Stomach smooth muscle (tissue), 2 donors: ENCODE measurements around the gene ALOX15B.

Experiments used
- H3K27ac ChIP-seq: one replicate; pipeline ENCODE4 v1.7.0; 2013; ENCODE audit warnings: mild to moderate bottlenecking, low read length, inconsistent platforms
- H3K27me3 ChIP-seq, 2 donors: one replicate each; pipeline ENCODE4 v1.7.0; 2013; ENCODE audit warnings: low read length in 2 of 2; ENCODE audit not compliant: insufficient read depth in 2 of 2, control insufficient read depth in 1 of 2
- H3K36me3 ChIP-seq, 2 donors: one replicate each; pipeline ENCODE4 v1.7.0; 2013; ENCODE audit warnings: low read length in 2 of 2; ENCODE audit not compliant: control insufficient read depth in 2 of 2, insufficient read depth in 2 of 2
- H3K4me1 ChIP-seq: one replicate; pipeline ENCODE4 v1.7.0; 2013; ENCODE audit warnings: low read length; ENCODE audit not compliant: control insufficient read depth, insufficient read depth
- H3K4me3 ChIP-seq, 2 donors: one replicate each; pipeline ENCODE4 v1.7.0; 2013; ENCODE audit warnings: low read length in 2 of 2
- H3K9ac ChIP-seq, 2 donors: one replicate each; pipeline ENCODE4 v1.7.0; 2013; ENCODE audit warnings: low read length in 2 of 2, mild to moderate bottlenecking in 1 of 2
- H3K9me3 ChIP-seq, 2 donors: one replicate each; pipeline ENCODE4 v1.7.0; 2013; ENCODE audit warnings: low read length in 2 of 2; ENCODE audit not compliant: control insufficient read depth in 2 of 2
- donor health status: healthy.
- donor health status: Pancreatic carcinoma.

ALOX15B gene

GRCh38 chr17:8046306-8046928 lies 7.6 kb downstream of the ALOX15B start:
- H3K4me3 ChIP-seq = no peak overlapping the region
- H3K27me3 ChIP-seq = peaks cover 8 to 9% of the 10 kb centered on the region in 2 donors
- no peak overlapping the region for H3K27ac ChIP-seq
- no peaks in the 10 kb centered on the region for H3K36me3 ChIP-seq
- no peaks in the 10 kb centered on the region for H3K9me3 ChIP-seq
- H3K4me1 ChIP-seq = no peaks in the 10 kb centered on the region
- H3K9ac ChIP-seq = no peak overlapping the region

GRCh38 chr17:8046929-8047768 lies 8.3 kb downstream of the ALOX15B start:
- H3K9me3 ChIP-seq = no peaks in the 10 kb centered on the region
- H3K4me1 ChIP-seq = no peaks in the 10 kb centered on the region
- no peak overlapping the region for H3K4me3 ChIP-seq
- no peak overlapping the region for H3K9ac ChIP-seq
- H3K36me3 ChIP-seq = no peaks in the 10 kb centered on the region
- H3K27ac ChIP-seq = no peak overlapping the region
- H3K27me3 ChIP-seq = peaks cover 8 to 9% of the 10 kb centered on the region in 2 donors

DNA sequence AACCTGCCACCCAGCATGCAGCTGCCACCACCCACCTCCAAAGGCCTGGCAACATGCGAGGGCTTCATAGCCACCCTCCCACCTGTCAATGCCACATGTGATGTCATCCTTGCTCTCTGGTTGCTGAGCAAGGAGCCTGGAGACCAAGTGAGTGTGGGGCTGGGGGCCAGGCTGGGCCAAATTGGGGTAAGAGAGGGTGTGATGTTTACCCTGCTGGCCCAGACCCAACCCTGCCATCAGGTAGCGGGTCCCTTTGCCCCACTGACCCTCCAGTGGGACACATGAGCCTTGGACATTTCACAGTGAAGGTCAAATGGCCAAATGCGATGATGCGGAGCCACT lies 8.9 kb downstream of the ALOX15B start:
- Histone ChIP-seq H3K4me1 (no peaks in the 10 kb centered on the region), H3K9me3 (no peaks in the 10 kb centered on the region), H3K27ac (no peak overlapping the region), H3K36me3 (no peaks in the 10 kb centered on the region), H3K27me3 (peaks cover 8 to 9% of the 10 kb centered on the region in 2 donors), H3K4me3 (no peak overlapping the region), H3K9ac (no peak overlapping the region)

DNA sequence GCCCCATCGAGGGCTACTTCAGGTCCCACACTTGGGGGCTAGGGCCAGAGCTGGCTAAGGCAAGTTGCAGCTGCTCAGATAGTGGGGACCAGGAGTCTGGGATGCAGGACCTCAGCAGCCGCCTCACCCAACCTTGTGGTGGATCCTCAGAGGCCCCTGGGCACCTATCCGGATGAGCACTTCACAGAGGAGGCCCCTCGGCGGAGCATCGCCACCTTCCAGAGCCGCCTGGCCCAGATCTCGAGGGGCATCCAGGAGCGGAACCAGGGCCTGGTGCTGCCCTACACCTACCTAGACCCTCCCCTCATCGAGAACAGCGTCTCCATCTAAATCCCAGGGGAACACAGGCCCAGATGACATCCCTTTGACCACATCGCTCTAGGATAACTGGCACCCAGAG lies 9.4 kb downstream of the ALOX15B start:
- Histone ChIP-seq H3K9me3 (no peaks in the 10 kb centered on the region), H3K4me3 (no peak overlapping the region), H3K9ac (no peak overlapping the region), H3K27me3 (peaks cover 6 to 9% of the 10 kb centered on the region in 2 donors), H3K4me1 (no peaks in the 10 kb centered on the region), H3K36me3 (no peaks in the 10 kb centered on the region), H3K27ac (no peak overlapping the region)

GRCh38 chr17:8048736-8049135 lies 9.9 kb downstream of the ALOX15B start:
- Histone ChIP-seq H3K36me3 (no peaks in the 10 kb centered on the region), H3K4me1 (no peaks in the 10 kb centered on the region), H3K9me3 (no peaks in the 10 kb centered on the region), H3K9ac (no peak overlapping the region), H3K4me3 (no peak overlapping the region), H3K27ac (no peak overlapping the region), H3K27me3 (peaks cover 5 to 9% of the 10 kb centered on the region in 2 donors)

DNA sequence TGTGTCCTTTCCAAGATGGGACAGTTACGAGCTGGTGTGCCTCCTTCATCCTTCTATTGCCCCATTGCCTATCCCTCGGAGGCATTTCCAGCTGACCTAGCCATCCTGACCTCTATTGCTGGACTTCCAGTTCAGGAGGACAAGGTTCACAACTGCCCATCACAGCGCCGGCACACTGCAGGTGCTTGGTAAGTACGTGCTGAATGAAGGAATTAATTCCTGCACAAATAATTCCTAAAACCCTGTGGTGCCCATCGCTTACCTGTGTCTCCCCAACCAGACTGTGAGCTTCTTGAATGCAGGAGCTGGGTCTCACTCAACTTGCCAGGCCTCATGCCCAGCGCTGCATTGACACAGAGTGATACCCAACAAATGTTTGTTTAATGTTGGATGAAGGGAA lies 13.0 kb downstream of the ALOX15B start:
- H3K4me3 ChIP-seq = no peak overlapping the region
- no peak overlapping the region for H3K9ac ChIP-seq
- H3K4me1 ChIP-seq = no peaks in the 10 kb centered on the region
- peaks cover 15% of the 10 kb centered on the region in 2 donors for H3K27me3 ChIP-seq
- no peaks in the 10 kb centered on the region for H3K36me3 ChIP-seq
- H3K9me3 ChIP-seq = no peaks in the 10 kb centered on the region
- H3K27ac ChIP-seq = no peak overlapping the region

GRCh38 chr17:8052256-8053252 lies 13.7 kb downstream of the ALOX15B start:
- Histone ChIP-seq H3K4me3 (no peak overlapping the region), H3K27ac (no peak overlapping the region), H3K4me1 (peaks cover under 1% of the 10 kb centered on the region), H3K9me3 (no peaks in the 10 kb centered on the region), H3K36me3 (no peaks in the 10 kb centered on the region), H3K27me3 (peaks cover 18 to 19% of the 10 kb centered on the region in 2 donors), H3K9ac (no peak overlapping the region)

DNA sequence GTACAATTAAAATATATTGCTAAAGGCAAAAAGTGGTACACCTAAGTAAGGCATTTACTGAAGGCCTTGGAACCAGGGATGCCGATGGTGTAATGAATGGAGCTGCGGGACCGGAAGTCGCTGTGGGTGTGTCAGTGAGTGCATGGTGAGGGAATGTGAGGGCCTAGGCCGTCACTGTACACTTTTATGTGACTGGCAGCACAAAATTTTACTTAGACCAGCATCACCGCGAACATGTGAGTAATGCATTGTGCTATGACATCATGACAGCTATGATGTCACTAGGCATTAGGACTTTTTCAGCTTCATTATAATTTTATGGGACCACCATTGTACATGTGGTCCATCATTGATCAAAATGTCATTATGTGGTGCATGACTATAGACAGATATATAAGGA lies 14.7 kb downstream of the ALOX15B start:
- no peak overlapping the region for H3K27ac ChIP-seq
- no peaks in the 10 kb centered on the region for H3K36me3 ChIP-seq
- peaks cover 5% of the 10 kb centered on the region for H3K4me1 ChIP-seq
- H3K9ac ChIP-seq = no peak overlapping the region
- H3K27me3 ChIP-seq = peaks cover 16 to 22% of the 10 kb centered on the region in 2 donors
- H3K4me3 ChIP-seq = no peak overlapping the region
- no peaks in the 10 kb centered on the region for H3K9me3 ChIP-seq

DNA sequence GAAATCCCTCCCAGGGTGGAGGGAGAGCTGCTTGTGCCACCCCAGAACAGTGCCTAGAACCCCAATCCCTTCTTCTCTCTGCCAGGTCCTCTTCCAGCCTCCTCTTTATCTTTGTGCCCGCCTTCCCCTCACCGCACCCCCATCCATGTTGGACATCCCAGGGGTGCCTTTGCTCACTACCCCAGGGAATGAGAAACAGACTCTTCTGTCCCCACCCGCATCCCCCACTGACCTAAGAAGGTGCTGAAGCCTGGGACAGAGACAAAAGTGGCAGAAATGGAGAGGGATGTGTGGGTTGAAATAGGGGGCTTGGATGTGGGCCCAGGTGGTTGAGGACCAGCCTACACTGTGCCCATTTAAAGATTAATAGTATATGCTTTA lies 17.0 kb downstream of the ALOX15B start:
- H3K4me3 ChIP-seq = no peak overlapping the region
- no peak overlapping the region for H3K27ac ChIP-seq
- H3K9ac ChIP-seq = no peak overlapping the region
- peaks cover 35 to 39% of the 10 kb centered on the region in 2 donors for H3K27me3 ChIP-seq
- peaks cover 5% of the 10 kb centered on the region for H3K4me1 ChIP-seq
- no peaks in the 10 kb centered on the region for H3K9me3 ChIP-seq
- no peaks in the 10 kb centered on the region for H3K36me3 ChIP-seq

DNA sequence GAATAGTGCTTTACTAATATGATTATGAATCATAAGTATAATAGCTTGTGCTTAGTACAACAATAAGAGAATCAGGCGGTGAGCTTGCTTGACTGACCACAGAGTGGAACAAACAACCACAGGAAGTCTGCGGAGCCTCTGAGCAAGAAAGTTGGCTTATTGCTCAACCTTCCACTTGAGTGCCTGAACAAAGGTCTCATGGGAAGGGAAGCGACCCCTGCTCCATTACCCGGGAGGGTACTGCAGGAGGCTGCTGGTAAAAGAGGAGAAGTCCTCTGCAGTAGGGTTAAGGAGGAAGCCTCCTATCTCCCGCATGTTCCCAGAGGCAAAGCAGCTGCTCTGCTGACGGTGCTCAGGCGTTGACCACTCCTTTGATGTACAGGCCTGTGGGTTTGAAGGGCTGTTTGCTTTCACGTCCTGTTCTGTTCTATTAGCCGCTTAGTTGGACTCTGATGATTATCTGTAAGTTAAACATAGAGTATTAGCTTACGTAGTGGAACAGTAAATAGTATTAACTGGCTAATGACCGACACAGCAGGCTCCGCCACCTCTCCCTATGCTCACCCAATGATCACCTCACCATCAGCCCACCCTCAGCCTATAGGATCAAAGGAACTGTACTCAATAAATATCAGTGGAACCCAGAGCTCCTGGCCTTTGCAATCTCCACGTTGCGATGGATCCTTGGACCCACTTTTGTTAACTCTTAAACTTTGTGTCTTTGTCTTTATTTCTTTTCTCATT lies 17.5 kb downstream of the ALOX15B start:
- Histone ChIP-seq H3K27ac (no peak overlapping the region), H3K9me3 (no peaks in the 10 kb centered on the region), H3K4me1 (peaks cover 5% of the 10 kb centered on the region), H3K27me3 (peaks cover 40 to 44% of the 10 kb centered on the region in 2 donors), H3K4me3 (no peak overlapping the region), H3K36me3 (no peaks in the 10 kb centered on the region), H3K9ac (no peak overlapping the region)
